NB4 (cell line): ENCODE measurements around the gene TMPRSS7.

ENCODE experiments used
- CTCF ChIP-seq: IDR thresholded peaks from one replicate; pipeline ENCODE4 v1.5.1; 2012; ENCODE audit warnings: low read depth, low read length
- MAX ChIP-seq: IDR thresholded peaks from 2 replicates; pipeline ENCODE4 v1.6.1; 2011; ENCODE audit warnings: low read depth, low read length
- POLR2A ChIP-seq: IDR thresholded peaks from 2 replicates; pipeline ENCODE4 v1.6.1; 2011; ENCODE audit warnings: mild to moderate bottlenecking; ENCODE audit not compliant: insufficient read length; ENCODE audit errors: extremely low read depth

GRCh38 chr3:112046599-112046998 is 12.1 kb downstream of the TMPRSS7 start:
- TF ChIP-seq CTCF: no peak
- no peak for TF ChIP-seq POLR2A
- no peak for TF ChIP-seq MAX
